Measurements from ENCODE around the gene TRDMT1.
"Not testable (repeated sequence)": the region's sequence is repeated elsewhere in the genome, so short reads cannot be mapped to it uniquely, and the experiment has no call there.

Gene TRDMT1

GRCh38 chr10:17143055-17143690 lies 58.3 kb downstream of the TRDMT1 start:
- DNase-seq (ENCODE audit: extremely low spot score, insufficient read length, low read depth) (no peak), FAIRE-seq (no peak)

DNA sequence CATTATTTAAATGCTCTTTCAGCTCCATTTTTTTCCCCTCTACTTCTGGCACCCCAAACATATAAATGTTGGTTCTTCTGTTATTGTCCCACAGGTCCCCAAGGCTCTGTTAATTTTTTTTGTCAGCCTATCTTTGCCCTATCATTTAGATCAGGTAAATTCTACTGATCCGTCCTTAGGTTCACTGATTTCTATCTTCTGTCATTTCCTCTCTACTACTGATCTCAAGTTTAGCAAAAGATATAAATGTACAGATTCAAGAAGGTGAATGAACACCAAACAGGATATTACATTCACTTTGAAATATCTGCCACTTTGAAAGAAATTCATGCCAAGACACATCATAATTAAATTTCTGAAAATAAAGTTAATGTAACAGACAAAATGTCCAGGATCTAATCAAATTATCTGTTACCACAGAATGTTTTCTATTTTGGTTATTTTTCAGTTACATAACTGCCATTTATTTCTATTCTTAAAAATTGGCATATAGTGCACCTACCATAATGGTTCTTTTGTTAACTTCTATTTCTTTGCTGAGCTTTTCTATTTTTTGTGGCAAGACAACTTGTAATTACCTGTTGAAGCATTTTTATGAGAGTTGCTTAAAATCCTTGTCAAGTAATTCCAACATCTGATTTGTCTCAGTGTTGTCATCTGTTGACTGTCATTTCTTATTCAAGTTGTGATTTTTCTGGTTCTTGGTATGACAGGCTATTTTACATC lies 59.8 kb downstream of the TRDMT1 start:
- FAIRE-seq (no peak), DNase-seq (ENCODE audit: extremely low spot score, insufficient read length, low read depth) (no peak)

GRCh38 chr10:17140386-17140761 lies 61.1 kb downstream of the TRDMT1 start:
- FAIRE-seq (no peak), DNase-seq (ENCODE audit: extremely low spot score, insufficient read length, low read depth) (no peak)

DNA sequence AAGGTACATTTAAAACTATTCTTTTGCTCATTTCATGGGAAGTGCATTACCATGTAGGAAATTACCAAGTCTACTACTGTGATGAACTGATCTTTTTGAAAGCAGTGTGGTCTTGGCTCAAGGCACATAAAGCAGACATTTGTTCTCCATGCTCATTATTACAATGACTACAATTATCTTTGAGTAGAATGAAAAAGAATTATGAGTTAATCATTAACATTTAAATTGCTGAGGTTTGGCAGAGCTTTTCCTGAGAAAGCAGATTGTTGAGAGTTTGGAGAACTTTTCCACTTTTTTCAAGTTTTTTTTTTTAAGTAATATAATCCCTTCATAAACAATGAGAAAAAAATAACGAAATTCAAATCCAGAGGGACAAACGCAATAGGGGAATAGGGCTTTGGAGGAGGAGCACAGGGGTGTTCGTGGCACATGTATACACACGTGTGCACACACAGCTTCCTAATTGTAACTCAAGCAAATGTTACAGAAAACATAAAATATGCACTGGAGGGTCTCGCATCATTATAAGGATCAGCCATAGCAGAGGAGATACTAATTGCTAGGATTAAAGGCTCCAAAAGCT lies 62.9 kb downstream of the TRDMT1 start:
- no peak for DNase-seq (ENCODE audit: extremely low spot score, insufficient read length, low read depth)
- FAIRE-seq = no peak

GRCh38 chr10:17134737-17135260 lies 66.7 kb downstream of the TRDMT1 start:
- FAIRE-seq = no peak
- DNase-seq (ENCODE audit: extremely low spot score, insufficient read length, low read depth) = no peak

DNA sequence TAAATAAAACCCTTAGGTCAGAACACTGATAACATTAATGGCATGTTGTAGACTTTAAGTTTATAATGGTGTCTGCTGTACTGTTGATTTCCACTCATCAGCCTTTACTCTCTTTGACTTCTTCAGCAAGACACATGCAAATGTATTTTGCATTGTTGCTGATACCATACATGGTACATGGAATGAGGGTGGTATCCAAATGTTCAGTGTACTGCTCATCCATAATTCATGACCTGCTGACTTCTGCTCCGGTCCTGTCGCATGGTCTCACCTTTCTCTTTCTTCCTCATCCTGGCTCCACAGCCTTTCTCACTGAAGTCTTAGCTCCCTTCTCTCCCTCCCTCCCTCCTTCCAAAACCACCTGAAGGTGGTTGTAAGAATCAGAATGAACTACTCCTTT lies 67.2 kb downstream of the TRDMT1 start:
- FAIRE-seq = no peak
- no peak for DNase-seq (ENCODE audit: extremely low spot score, insufficient read length, low read depth)

DNA sequence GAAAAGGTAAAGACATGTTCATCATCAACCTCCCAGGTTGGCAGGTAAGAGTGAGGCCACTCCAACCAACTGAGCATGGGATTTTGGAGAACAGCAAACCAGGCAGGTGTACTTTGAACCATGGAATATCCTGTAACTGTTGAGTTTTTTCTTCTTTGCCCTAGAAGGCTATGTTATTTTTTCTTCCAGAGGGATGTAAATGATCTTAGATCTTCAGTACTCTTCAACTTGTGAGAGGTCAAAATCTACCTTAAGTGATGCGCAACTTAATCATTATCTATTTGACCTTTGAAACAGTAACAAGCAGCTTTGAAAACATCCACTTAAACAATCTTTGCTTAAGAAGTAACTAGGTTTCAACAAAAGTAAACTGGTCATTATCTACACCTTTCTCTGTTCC lies 71.7 kb downstream of the TRDMT1 start, which contains the start of gene CUBN:
Gene CUBN (minus strand): TSS at position 71 of the 400 bp plus-strand sequence. CDS start 46 bp downstream, at position 25.
- no peak for DNase-seq (ENCODE audit: extremely low spot score, insufficient read length, low read depth)
- FAIRE-seq = no peak

DNA sequence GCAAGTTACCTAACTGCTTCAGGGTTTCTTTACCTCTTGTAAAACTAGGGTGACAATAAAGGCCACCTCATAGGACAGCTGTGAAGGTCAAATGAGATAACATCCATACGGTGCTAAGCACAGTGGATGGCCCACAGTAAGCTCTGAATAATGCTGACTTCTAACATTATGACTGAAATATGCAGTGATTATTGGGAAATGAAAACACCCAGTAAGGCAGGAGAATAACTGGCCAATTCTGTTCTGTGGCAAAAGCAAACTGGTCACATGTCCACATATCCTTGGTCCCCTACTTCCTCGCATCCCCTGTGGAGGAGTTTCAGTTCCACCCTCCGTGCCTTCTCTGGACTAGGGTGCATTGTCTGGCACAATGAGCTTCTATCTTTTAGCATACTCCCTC lies 73.2 kb downstream of the TRDMT1 start:
- DNase-seq (ENCODE audit: extremely low spot score, insufficient read length, low read depth) (no peak), FAIRE-seq (no peak)

DNA sequence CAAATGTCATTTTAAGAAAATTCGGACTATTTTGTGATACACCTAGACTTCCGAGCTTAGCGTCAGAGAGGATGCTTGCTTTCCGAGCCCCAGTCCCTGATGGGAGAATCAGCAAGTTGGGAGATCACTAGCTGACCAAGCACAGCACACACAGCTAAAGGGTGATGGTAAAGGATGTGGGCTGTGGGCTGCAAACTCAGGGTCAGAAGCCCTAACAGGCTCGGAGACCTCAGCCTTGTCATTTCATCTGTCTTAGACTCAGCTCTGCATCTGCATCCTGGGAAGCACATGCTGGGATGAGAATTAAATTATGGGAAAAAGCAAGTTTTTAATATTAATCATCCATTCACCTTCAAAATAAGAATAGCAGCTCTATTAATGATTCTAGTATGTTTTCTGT lies 75.1 kb downstream of the TRDMT1 start:
- DNase-seq (ENCODE audit: extremely low spot score, insufficient read length, low read depth) = no peak

DNA sequence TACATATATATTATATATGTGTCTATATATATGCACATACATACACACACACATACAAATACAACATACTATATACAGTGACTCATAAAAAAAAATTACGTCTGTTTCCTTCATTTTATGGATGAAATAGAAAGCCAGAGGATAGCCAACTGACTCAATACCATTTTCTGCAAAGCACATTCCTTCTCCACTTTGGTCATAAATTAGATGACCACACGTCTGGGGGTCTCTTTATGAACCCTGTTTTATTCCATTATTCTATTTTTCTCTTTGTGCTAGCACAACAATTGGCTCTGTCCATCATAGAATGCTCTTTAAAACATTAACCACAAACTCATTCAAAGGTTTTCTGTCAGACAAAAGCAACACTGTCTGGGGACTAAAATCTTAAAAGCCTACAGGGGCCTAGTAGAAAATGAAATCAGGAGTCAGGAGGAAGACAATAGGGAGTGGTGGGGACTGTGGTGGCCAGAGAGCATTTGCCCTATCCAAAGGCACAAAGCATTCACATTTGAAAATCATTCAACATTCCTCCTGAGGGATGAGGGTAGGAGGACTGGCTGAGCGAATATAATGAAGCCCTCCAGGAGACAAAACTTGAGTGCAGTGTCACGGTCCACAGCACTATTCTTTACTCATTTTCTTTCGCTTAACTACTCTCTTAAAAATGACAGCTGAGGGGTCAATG lies 76.1 kb downstream of the TRDMT1 start:
- DNase-seq (ENCODE audit: extremely low spot score, insufficient read length, low read depth) (no peak), FAIRE-seq (no peak)

More for the DNA sequence above, 75.1 kb downstream of the TRDMT1 start:
- FAIRE-seq = no peak

- no peak for FAIRE-seq
- DNase-seq (ENCODE audit: extremely low spot score, insufficient read length, low read depth) = no peak
Observed at GRCh38 chr10:17123961-17124360, 77.5 kb downstream of the TRDMT1 start.

DNA sequence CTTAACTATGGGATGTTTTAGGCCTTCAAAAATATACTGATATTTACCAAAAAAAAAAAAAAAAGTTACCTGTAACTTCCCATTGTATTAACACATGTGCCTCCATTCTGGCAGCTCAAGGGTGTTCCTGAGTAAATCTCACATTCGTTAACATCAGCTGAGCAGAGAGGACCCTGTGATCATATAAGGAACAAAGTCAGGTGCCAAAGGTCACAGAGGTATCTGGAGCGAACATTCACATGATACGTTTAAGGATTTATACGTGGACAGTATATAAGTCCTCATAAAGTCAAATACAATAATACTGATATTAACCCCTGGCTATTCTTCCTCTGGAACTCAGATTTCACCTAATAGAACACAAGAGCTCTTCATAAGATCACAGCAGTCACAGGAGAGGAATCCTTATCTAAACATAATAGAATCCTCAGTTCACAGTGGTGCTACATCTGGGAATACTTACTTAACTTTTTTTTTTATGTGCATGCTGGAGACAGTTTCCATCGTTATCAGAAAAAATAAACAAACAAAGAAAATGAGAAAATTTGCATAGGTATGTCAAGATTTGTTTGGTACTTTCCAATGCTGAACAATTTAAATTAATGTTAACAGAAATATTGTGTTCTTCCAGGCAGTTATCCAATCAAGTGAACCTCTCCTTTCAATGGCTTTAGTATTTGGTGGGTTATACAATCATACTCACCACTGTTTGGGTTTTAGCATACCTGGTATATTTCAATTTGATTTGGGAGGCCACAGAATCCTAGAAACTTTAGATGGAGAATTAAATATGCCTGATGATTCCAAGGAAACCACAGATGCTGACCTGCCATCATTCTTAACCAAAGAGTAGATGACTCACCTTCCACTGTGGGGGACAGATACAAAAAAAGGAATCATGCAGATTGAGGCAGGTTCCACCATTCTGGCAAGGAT lies 78.5 kb downstream of the TRDMT1 start:
- DNase-seq (ENCODE audit: extremely low spot score, insufficient read length, low read depth) = no peak
- no peak for FAIRE-seq

- FAIRE-seq = no peak
- no peak for DNase-seq (ENCODE audit: extremely low spot score, insufficient read length, low read depth)
Observed at GRCh38 chr10:17122052-17122451, 79.4 kb downstream of the TRDMT1 start.

- no peak for FAIRE-seq
- no peak for DNase-seq (ENCODE audit: extremely low spot score, insufficient read length, low read depth)
Observed at GRCh38 chr10:17120694-17121093, 80.8 kb downstream of the TRDMT1 start.

- DNase-seq (ENCODE audit: extremely low spot score, insufficient read length, low read depth) (no peak), FAIRE-seq (no peak)
Observed at GRCh38 chr10:17119845-17120244, 81.6 kb downstream of the TRDMT1 start.

GRCh38 chr10:17116193-17116592 lies 85.3 kb downstream of the TRDMT1 start:
- DNase-seq (ENCODE audit: extremely low spot score, insufficient read length, low read depth) = no peak
- no peak for FAIRE-seq

- no peak for DNase-seq (ENCODE audit: extremely low spot score, insufficient read length, low read depth)
- no peak for FAIRE-seq
Observed at GRCh38 chr10:17115683-17116082, 85.8 kb downstream of the TRDMT1 start.

DNA sequence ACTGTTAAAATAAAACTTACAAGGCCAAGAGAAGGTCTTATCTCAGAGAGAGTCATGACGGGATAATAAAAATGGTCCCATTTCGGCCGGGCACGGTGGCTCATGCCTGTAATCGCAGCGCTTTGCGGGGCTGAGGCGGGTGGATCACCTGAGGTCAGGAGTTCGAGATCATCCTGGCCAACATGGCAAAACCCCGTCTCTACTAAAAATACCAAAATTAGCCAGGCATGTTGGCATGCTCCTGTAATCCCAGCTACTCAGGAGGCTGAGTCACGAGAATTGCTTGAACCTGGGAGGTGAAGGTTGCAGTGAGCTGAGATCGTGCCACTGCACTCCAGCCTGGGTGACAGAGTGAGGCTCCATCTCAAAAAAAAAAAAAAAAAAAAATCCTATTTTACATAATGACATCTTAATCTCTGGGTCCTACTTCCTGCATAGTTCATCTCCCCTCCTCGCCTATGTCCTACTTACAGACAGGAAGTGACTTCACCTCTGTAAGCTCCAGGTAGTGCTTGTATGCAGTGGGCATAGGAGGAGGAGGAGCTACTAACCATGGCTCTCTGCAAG lies 86.5 kb downstream of the TRDMT1 start:
- not testable (repeated sequence) for FAIRE-seq; DNase-seq (ENCODE audit: extremely low spot score, insufficient read length, low read depth)

DNA sequence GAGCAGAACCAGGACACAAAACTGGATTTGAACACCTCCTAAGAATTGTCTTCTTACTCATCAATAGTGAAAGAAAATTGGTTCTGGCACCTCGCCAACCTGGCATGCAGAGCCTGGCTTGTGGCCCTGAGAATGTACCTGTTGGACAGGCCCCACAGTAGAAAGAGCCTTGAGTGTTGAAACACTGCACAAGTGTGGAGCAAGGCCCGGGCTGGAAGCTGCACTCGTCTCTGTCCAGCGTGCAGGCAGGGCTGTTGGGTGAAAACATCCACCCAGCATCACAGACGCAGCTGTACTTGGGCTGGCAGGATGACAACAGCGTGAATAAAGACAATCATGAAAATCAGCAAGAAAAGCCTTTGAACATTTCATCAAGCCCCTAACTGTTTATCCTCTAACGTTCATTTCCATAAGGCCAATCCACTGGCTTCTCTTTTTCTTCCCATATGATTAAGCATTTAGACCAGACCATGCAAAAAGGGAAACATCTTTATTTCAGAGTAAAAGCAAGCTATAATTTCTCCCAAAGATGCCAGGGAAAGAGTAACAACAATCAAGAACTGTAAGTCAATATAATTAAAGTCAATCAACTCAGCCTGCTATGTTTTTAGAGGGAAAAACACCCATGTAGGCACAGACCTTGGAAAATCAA lies 87.5 kb downstream of the TRDMT1 start:
- no peak for FAIRE-seq

More for the DNA sequence above, 87.5 kb downstream of the TRDMT1 start:
- no peak for DNase-seq (ENCODE audit: extremely low spot score, insufficient read length, low read depth)

Measured in GM18507 (cell line).